NCI-H774 (cell line): ENCODE data around the gene PARP11.

Experiments used
- DNase-seq: peaks from one replicate; lab custom pipeline; 2025; lab: John Stamatoyannopoulos, UW

The PARP11 gene

DNA sequence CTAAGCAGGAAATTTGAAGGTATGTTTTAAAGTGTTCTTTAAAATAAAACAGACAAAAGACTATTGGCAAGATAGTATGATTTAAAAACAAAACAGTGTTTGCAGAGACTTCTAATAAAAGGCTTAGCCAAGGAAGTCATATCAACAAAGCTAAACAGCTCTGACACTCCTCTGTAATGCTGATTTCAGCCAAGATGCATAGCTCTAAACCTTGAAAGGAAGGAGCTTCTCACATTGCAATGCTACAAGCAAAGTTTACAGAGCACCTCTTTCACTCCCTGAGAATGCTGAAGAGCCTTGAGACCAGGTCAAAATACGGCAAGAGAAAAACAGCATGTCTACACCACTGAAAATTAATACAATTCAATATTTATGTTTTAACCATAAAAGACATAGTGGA, 51.8 kb downstream of the PARP11 start:
- no peak for DNase-seq

DNA sequence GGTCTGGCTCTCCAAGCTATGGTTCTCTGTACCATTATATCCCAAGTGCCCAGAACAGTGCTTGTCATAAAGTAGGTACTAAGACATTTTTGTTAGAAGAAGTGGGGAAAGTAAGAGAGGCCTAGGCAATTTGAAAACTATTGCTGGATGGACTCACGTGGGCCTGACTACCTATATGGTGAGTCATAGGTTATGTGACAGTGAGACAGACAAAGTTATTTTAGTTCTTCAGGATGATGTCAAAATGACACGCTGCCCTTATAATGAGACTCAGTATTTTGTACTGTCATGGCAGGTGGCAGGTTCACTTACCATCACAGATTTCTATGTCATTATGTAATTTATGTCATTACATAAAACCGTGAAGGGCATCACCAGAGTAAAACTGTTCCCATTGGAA, 53.1 kb downstream of the PARP11 start:
- DNase-seq, result no peak

DNA sequence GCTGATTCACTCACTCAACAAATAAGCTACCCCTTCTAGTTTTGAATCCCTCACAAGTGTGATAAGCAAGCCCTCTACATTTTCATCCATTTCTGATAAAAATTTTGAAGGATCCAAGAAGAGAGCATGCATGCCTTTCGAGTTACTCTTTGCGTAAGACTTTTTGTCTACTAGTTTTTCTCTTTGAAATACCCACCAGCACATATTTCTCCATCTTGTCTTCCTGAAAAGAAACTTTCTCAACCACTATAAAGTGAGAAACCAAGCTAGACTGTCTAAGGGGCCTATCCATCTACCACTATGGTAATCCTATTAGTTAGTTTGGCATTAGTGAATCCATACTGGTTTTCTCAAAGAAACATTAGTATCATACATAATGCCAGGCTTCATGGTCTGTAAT, 56.9 kb downstream of the PARP11 start:
- DNase-seq, result no peak

DNA sequence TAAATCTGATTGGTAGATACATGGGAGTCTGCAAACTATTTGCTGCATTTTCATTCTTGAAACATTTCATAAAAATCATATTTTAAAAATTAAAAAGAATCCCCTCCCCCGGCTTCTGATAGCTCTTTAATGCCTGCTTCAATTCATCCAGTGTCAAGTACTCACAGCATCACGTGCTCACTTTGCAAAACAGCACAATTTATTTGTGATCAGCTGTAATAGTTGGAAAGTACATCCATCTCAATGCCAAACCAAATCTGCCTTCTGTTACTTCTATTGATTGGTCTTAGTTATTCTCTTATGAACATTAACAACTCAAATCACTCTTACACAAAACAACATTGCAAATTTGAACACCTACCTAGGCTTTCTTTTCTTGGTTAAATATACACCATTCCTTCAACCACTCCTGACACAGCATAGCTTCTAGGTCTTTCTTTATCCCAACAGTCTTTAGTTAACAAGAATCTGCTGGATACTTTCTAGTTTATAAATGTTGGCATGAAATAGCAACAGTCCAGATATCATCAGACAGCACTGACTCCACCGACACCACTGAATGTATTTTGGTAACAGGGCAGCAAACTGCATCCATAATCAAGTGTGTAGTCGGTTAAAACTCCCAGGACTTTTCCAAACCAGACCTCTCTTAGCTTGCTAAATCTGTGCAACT, 58.0 kb downstream of the PARP11 start:
- no peak for DNase-seq

DNA sequence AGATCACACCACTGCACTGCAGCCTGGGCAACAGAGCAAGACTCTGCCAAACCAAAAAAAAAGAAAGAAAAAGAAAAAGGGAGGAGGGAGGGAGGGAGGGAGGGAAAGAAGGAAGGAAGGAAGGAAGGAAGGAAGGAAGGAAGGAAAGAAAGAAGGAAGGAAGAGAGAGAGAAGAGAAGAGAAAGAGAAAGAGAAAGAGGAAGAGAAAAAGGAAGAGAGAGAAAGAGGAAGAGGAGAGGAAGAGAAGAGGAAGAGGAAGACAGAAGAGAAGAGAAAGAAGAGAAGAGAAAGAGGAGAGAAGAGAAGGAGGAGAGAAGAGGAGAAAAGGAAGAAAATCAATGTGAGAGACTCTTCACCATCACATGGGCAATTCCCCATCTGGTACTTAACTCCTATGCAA, 62.7 kb downstream of the PARP11 start:
- DNase-seq, result no peak

DNA sequence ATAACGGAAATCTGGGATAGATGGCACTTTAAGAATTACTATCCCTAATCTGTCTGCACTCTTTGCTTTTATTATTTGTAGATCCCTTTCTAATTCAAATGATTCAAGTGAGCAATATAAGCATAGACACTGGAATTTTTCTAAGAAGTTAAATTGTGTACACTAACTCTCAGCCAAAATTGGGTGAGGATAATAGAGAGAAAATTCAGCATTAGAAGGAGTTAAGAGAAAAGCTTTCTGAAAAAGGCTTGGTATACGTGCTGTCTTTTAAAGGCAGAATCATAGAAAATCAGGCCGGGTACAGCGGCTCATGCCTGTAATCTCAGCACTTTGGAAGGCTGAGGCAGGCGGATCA, 63.2 kb downstream of the PARP11 start:
- DNase-seq, result no peak

DNA sequence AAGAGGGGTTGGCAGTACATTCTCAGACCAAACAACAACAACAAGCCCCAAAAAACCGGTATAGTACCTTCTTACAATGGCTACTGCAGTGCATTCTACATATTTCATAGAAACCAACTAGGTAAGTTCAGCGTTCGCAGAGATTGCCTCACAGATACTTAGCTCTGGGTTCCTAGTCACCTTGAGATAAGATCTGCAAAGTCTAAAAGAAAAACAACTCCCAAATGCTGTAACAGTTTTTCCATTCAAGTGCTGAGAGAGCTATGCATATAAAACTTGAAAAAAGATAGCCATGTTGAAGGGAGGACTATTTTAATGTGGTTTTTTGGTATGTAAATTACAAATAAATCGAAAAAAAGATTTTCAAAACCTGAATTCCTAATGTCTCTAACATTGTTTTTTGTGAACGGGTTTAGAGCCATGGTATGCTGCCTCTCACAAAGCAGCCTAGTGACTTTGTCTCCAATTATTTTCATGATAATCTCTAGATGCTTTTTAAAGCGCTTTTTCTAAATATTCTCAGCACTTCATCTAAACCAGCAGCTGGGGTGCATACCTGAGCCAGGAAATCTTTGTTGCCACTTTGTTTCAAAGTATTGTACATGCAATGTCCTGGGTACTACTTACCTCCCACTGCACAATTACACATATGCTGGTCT, 63.7 kb downstream of the PARP11 start:
- no peak for DNase-seq

DNA sequence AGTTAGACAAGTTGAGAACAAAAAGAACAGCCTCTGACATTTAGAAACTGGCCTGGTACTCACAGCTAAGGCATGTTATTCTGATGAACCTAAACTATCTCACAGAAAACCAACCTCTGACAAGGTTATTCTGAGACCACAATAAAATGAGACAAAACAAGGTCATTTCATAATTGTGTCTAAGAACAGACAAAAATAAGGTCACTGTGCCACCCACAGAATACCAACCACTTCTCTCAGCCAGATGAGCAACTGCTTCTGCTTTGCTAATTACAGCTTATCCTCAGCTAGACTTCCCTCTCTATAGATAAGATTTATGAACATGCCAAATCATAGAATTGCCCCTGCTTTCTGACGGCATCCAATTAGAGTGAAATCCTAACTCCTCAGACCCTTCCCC, 68.1 kb downstream of the PARP11 start:
- no peak for DNase-seq

DNA sequence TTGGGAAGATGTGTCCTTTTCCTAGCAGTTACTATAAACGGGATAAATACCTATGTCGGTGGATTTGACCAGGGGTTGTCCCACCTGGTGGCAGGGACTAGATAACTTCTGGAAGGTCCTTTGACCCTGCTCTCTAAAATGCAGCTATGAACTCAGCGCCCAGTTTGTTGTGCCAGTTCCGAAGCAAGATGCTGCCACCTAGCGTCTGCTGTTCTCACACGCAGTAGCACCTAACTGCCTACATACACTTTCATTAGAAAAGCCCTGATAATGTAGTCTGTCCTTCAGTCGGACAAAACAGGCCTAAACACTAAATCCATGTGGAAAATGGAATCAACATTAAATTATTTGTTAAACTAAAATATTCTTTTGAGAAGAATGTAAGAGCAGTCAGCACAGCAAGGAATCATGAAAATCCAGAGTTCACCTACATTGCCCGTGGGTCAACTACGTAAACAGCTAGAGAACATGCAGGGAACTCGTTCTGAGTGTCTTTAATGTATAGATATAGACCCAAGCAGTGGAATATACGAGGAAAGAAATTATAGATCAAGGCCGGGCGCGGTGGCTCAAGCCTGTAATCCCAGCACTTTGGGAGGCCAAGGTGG, 69.2 kb downstream of the PARP11 start:
- DNase-seq, result peak; percentile 75

DNA sequence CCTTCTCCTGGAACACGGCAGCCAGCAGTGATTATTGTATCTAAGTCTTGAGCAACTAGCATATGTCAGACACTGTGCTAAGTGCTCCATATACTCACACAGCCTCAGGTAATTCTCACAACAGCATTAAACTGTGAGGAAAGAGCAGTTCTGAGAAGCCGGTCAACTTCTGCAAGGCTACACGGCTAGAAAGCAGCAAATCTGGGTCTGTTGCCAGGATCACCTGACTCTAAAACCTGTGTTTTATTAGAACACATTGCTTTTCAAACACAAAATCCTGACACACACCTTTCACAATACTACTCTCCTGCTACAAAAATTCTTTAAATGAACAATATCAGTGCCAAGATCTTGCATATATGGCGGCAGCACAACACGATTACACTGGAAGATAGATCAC, 70.5 kb downstream of the PARP11 start:
- no peak for DNase-seq

DNA sequence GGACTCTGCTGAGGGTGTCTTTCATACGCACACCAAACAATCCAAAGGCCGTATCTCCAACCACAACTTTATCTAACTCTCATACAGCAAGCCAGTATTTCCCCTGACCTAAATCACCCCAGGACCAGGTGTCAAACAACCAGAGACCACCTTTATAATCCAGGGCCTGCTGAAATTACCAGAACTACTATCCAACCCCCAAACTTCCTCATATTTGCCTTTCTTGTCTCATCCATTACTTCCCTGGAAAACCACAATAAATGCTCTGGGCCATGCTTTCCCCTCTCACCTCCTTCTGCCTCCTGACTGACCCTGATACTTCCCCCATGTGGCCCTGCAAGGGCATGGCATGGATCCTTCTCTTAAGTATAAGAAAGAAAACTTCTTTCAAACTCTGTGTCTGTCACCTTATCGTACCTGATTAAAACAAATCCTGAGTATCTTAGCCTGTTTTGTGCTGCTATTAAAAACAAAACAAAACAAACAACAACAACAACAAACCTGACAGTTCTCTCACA, 75.6 kb downstream of the PARP11 start:
- DNase-seq, result no peak

DNA sequence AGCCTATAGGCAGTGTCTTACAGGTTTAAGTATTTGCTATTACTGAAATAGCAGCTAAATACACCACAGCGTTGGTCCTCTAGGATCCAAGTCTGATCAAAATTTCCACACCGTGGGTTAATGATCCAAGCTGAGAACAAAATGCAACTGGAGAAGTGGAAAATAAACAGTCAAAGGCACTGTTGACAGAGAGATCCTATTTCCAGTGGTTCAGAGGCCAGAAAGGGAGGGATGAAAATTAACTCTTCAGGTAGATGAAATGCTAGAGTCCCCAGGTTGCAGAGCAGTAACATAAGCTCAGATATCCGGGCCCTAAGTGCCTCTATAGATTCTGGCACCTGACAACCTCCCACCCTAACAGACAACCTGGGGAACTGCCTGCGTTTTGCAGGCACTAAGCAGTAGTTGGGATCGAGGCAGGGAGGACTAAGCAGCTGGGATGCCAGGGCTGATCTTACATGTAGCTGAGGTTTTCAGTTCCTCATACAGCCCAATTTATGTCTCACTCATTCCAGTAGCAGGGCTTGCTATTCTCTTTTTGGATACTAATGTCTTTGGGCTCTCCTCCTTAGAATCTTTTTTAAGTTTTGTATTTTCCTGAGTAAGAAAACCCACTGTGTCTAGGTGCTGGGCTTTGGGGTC, 77.6 kb downstream of the PARP11 start:
- peak; percentile 45 for DNase-seq

DNA sequence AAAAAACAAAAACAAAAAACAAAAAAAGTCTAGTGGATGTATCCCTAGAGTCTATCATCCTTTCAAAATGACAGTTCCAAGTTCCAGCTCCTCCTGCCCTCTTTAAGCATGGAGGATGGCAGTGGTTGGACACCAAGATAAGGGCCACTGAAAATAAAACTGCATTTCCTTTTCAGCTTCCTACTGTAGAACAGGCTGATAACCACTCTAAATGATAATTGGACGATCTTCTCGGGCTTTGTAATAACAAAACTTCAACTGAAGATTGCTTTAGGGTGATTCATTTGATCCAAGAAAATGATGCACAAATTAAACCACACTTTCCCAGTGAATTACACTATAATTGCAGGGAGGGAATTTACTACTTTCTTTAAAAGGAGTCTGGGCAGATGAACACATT, 78.1 kb downstream of the PARP11 start:
- no peak for DNase-seq

DNA sequence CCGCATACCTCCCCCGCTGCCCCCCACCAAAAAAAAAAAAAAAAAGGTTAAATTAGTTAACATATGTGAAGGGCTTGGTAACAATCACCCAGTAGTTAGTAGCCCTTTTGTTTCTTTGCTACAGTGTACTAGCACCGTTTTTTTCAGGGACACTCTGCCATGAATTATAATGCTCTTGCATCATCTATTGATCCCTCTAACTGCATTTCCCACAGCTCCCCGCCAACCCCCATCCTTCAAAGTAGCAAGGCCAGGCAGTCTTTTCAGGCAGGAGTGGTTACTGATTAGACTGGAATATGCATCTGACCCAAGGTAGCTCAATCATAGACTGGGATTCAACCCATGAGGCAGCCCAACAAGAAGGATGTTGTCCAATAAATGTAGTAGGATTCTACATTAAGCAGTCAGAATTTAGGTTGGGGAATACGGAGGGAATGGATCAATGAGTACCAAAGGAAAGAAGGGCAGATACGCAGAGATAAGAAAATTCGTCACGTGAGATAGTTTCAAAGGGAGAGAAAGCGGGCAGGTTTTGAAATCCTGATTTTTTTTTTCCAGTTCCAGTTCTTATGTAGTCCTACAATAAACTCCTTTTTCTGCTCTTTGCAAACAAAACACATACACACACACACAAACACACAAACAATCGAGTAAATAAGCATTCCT, 80.4 kb downstream of the PARP11 start:
- no peak for DNase-seq

DNA sequence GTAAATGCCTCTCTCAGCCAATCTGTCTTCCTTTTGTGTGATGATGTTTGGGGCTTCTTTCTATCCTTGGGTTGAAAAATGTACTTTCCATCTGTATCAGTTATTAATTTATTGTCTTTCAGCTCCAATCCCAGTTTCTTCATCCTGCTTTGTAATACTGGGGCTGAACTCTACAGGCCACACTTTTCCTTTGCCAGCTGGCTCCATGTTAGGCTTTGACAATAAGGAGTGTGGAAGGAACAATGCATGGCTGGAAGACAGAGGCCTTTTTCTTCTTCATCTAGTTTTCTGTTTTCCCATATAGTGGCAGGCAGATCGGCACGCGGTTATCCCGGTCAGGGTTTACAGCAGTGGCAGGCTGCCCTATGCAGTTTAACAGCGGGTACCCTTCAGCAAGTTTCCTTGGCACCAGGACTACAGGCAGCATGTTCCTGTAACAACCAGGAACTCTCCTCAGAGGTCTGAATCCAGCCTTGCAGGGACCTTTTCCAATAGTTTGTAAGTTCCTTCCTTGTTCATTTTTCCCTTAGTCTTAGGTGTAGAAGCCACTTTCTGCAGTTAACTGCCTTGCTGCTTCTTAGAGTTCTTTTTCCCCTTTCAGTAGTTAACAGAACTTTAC, 81.8 kb downstream of the PARP11 start:
- DNase-seq, result no peak

DNA sequence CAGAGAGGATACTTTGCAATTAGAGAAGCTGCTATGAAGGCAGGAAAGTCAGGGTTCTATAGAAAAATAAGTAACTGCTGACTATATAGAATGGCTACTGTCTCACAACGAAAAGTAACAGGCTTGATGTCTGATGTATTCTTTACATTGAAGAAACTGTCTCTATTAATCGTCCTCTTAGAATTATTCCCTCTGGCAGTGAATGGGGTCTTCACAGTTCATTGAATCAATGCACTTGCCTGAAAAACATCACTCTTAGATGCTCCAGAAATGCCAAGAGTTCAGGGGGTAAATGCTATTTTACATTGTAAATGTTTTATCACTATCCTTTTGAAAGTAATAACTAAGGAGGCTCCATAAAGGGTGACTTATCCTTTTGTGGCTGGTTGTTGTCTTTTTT, 82.6 kb downstream of the PARP11 start:
- no peak for DNase-seq

DNA sequence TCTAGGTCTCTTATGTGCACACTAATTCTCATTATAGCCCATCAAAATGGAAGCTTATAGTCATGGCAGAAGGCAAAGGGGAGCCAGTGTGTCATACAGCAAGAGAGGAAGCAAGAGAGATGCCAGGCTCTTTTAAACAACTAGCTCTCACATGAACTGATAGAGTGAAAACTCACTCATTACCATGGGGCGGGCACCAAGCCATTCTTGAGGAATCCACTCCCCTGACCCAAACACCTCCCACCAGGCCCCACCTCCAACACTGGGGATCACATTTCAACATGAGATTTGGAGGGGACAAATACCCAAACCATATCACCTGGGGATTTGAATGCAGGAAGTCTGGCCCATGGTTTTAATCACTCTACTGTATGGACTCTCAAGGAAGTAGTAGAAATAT, 83.4 kb downstream of the PARP11 start:
- DNase-seq, result no peak

DNA sequence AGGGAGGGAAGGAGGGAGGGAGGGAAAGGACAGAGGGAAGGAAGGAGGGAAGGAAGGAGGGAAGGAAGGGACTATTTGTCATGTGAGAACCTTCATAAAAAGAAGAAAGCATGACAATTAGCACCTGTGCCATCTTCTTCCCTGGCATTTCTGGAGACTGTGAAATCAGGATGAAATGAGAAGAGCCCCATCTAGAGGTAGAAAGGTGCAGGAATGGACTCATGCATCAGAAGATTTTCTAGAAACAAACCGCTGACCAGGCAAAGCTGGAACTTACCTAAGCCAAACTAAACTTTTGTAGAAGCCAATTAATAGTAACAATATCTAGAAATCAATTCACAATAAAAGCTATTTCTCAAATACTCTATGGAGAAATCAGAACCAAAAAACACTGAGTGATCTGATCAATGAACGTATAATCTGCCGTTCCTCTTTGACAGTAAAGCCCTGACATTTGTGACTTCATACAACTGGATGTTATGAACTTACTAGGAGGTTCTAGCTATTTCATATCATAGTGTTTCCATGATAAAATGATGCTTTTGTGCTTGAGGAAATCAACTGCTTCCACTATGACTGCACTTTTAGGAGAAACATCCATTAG, 95.9 kb downstream of the PARP11 start:
- DNase-seq, result peak; percentile 59

DNA sequence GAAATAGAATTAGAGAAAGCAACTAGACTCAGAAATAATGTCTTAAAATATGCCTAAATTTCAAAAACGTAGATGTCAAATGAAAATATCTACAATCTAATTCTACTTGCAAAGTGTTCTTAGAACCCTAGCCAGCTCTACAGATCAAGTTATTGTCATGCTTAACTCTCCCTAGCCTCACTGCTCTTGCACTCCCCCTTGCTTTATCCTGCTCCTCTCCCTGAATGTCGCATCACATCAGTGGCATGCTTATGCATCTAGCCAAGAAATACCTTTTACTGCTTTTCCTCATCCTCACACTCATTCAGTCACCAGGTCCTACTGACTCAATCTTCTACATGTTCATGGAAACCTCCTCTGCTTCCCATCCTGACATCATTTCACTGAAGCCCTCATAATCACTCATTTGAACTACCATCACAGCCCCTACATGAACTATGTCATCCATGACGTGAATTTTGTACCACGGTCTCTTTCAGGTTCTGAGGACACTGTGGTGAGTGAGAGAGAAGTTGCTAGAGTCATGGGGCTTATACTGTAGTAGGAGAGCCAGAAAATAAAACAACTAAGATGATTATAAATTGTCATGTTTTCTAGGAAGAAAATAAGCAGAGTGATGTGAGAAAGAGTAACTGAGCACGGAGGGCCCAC, 97.7 kb downstream of the PARP11 start:
- DNase-seq, result no peak

DNA sequence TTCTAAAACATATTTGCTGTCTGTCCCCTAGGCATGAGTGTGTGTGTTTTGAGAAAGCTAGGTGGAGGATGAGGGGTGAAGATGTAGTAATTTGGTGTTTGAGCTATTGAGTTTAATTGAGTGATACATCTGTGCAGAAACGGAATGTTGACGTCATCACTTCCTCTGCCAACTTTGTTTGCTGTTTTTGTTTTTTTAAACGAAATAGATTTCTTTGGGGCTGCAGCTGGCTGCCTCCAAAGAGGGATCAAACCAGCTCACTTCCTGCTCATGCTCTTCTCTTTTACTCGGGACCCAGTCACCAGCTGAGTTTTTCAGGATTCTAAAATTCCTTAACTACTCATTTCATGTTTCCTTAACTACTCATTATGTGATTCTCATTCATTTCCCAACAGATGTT, 100.8 kb downstream of the PARP11 start:
- DNase-seq, result no peak

DNA sequence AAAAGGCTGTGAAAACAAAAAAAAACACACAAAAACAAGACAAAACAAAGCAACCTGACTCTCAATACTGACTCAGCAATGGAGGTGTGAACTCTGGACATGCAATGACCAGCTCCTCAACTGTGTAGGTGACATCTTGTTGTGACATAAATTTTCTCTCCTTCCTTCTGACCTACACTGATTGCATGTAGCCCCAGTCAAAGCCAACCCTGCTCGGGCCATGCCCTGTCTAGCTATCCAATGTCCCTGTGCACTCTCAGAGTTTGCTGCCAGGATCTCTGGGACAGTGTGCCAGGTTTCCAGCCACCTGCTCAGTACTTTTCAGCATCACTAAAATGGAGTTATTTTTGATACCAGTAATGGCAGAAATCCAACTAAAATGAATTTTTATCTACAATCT, 101.3 kb downstream of the PARP11 start:
- DNase-seq, result no peak
